Trophoblast cell (in vitro differentiated cells and primary cell): ENCODE data around the gene ANKMY1.

Source experiments
- DNase-seq, 2 donors: peaks; one replicate each; pipeline ENCODE4 v3.0.0-alpha.2; 2016
- H2AFZ ChIP-seq: 2 replicates; pipeline ENCODE4 v1.6.1; 2013; ENCODE audit warnings: low read length, moderate library complexity, mild to moderate bottlenecking; ENCODE audit not compliant: insufficient read depth, poor library complexity
- H2AK5ac ChIP-seq: 2 replicates; pipeline ENCODE4 v1.6.1; 2013; ENCODE audit warnings: mild to moderate bottlenecking, low read length
- H2BK120ac ChIP-seq: 2 replicates; pipeline ENCODE4 v1.6.1; 2013; ENCODE audit warnings: low read length, mild to moderate bottlenecking, moderate library complexity; ENCODE audit not compliant: insufficient read depth, poor library complexity
- H2BK12ac ChIP-seq: 2 replicates; pipeline ENCODE4 v1.6.1; 2013; ENCODE audit warnings: mild to moderate bottlenecking, low read length, moderate library complexity
- H2BK5ac ChIP-seq: 2 replicates; pipeline ENCODE4 v1.6.1; 2013; ENCODE audit warnings: low read length, low read depth, moderate library complexity, mild to moderate bottlenecking; ENCODE audit not compliant: poor library complexity
- H3K14ac ChIP-seq: 2 replicates; pipeline ENCODE4 v1.6.1; 2013; ENCODE audit warnings: mild to moderate bottlenecking, low read length
- H3K18ac ChIP-seq: 2 replicates; pipeline ENCODE4 v1.6.1; 2013; ENCODE audit warnings: mild to moderate bottlenecking, low read length
- H3K23ac ChIP-seq: 2 replicates; pipeline ENCODE4 v1.6.1; 2013; ENCODE audit warnings: low read length
- H3K27ac ChIP-seq: 2 replicates; pipeline ENCODE4 v1.5.1; 2013; ENCODE audit warnings: low read depth, mild to moderate bottlenecking, inconsistent platforms, low read length, moderate library complexity
- H3K27me3 ChIP-seq: 2 replicates; pipeline ENCODE4 v1.6.1; 2013; ENCODE audit warnings: inconsistent platforms, mild to moderate bottlenecking, low read length, moderate library complexity; ENCODE audit not compliant: insufficient read depth
- H3K36me3 ChIP-seq, 2 experiments: 1 replicate in 1 of 2; 2 replicates in 1 of 2; pipeline ENCODE4 v1.6.1; 2013; ENCODE audit warnings: low read length in 2 of 2, mild to moderate bottlenecking in 2 of 2, moderate library complexity in 1 of 2; ENCODE audit not compliant: insufficient read depth in 2 of 2, control insufficient read depth in 1 of 2
- H3K4ac ChIP-seq: 2 replicates; pipeline ENCODE4 v1.6.1; 2013; ENCODE audit warnings: low read depth, mild to moderate bottlenecking, low read length, moderate library complexity
- H3K4me1 ChIP-seq, 2 experiments: 1 replicate in 1 of 2; 2 replicates in 1 of 2; pipeline ENCODE4 v1.6.1; 2013; ENCODE audit warnings: low read length in 2 of 2, mild to moderate bottlenecking in 2 of 2, moderate library complexity in 1 of 2; ENCODE audit not compliant: insufficient read depth in 2 of 2, control insufficient read depth in 1 of 2
- H3K4me2 ChIP-seq: 2 replicates; pipeline ENCODE4 v1.6.1; 2013; ENCODE audit warnings: inconsistent platforms, mild to moderate bottlenecking, low read length, moderate library complexity
- H3K4me3 ChIP-seq: 2 replicates; pipeline ENCODE4 v1.5.1; 2013; ENCODE audit warnings: mild to moderate bottlenecking, low read depth, low read length, inconsistent platforms
- H3K79me1 ChIP-seq: one replicate; pipeline ENCODE4 v1.6.1; 2013; ENCODE audit warnings: low read length
- H3K79me2 ChIP-seq: 2 replicates; pipeline ENCODE4 v1.6.1; 2013; ENCODE audit warnings: low read length, mild to moderate bottlenecking; ENCODE audit not compliant: control insufficient read depth, insufficient read depth, poor library complexity
- H3K9ac ChIP-seq: 2 replicates; pipeline ENCODE4 v1.6.1; 2013; ENCODE audit warnings: mild to moderate bottlenecking, low read length
- H3K9me3 ChIP-seq: 2 replicates; pipeline ENCODE4 v1.6.1; 2013; ENCODE audit warnings: low read depth, mild to moderate bottlenecking, control low read depth, inconsistent platforms, low read length; ENCODE audit not compliant: insufficient read depth
- H4K12ac ChIP-seq: 2 replicates; pipeline ENCODE4 v1.6.1; 2013; ENCODE audit warnings: low read depth, mild to moderate bottlenecking, low read length, moderate library complexity
- H4K8ac ChIP-seq: 2 replicates; pipeline ENCODE4 v1.6.1; 2013; ENCODE audit warnings: low read depth, mild to moderate bottlenecking, low read length, moderate library complexity
- H4K91ac ChIP-seq: one replicate; pipeline ENCODE4 v1.6.1; 2013; ENCODE audit warnings: low read depth, mild to moderate bottlenecking, low read length, moderate library complexity
- WGBS: extraction: QIAGEN DNeasy Blood & Tissue Kit; methylation state at CpG from one replicate; pipeline ENCODE4 v1.1.7; 2013; ENCODE audit warnings: missing lambda C conversion rate; ENCODE audit not compliant: insufficient read length, insufficient coverage; ENCODE audit errors: extremely low coverage; 5-methylcytosine and 5-hydroxymethylcytosine counted together

Gene ANKMY1

GRCh38 chr2:240566203-240567136, 8.7 kb upstream of the ANKMY1 start:
- Histone ChIP-seq H3K18ac (peak overlapping the region; percentile 37), H2BK12ac (peak overlapping the region; percentile 20), H3K4me3 (no peak overlapping the region), H3K79me1 (peaks cover 13% of the 10 kb centered on the region), H3K27ac (peak overlapping the region; percentile 26), H3K79me2 (no peaks in the 10 kb centered on the region), H3K27me3 (no peaks in the 10 kb centered on the region), H3K14ac (peak overlapping the region; percentile 54), H2BK5ac (peak overlapping the region; percentile 25), H4K8ac (peak overlapping the region; percentile 78), H3K36me3 (no peaks in the 10 kb centered on the region), H3K4me1 (peaks cover 28 to 39% of the 10 kb centered on the region in 2 experiments), H3K4me2 (peak overlapping the region; percentile 49), H3K4ac (peak overlapping the region; percentile 14), H3K9me3 (no peaks in the 10 kb centered on the region), H2AFZ (peak overlapping the region; percentile 83), H3K9ac (peak overlapping the region; percentile 16), H4K91ac (peak overlapping the region; percentile 60), H3K23ac (no peak overlapping the region), H2AK5ac (peak overlapping the region; percentile 42), H2BK120ac (peak overlapping the region; percentile 55), H4K12ac (peak overlapping the region; percentile 43)
- peak; percentile 48 to 83 for DNase-seq
- no CpG with 5 or more reads among the region's 53 CpGs for WGBS

GRCh38 chr2:240565333-240566202, 7.8 kb upstream of the ANKMY1 start:
- Histone ChIP-seq H3K4ac (peak overlapping the region; percentile 14), H3K9me3 (no peaks in the 10 kb centered on the region), H2BK12ac (peak overlapping the region; percentile 20), H2AFZ (peak overlapping the region; percentile 83), H2AK5ac (peak overlapping the region; percentile 42), H4K8ac (peak overlapping the region; percentile 78), H3K27me3 (no peaks in the 10 kb centered on the region), H3K4me2 (peak overlapping the region; percentile 6), H3K18ac (peak overlapping the region; percentile 37), H3K4me1 (peaks cover 28 to 40% of the 10 kb centered on the region in 2 experiments), H3K27ac (peak overlapping the region; percentile 26), H3K9ac (peak overlapping the region; percentile 16), H3K4me3 (no peak overlapping the region), H4K12ac (peak overlapping the region; percentile 14), H3K14ac (no peak overlapping the region), H3K79me2 (peaks cover 4% of the 10 kb centered on the region), H4K91ac (peak overlapping the region; percentile 60), H3K36me3 (no peaks in the 10 kb centered on the region), H3K79me1 (peaks cover 18% of the 10 kb centered on the region), H3K23ac (no peak overlapping the region), H2BK120ac (peak overlapping the region; percentile 55), H2BK5ac (peak overlapping the region; percentile 25)
- peak; percentile 93 to 94 for DNase-seq
- no CpG with 5 or more reads among the region's 26 CpGs for WGBS

- Histone ChIP-seq H2BK12ac (no peak overlapping the region), H3K23ac (no peak overlapping the region), H2AK5ac (no peak overlapping the region), H3K9me3 (no peaks in the 10 kb centered on the region), H2AFZ (no peak overlapping the region), H4K8ac (no peak overlapping the region), H3K14ac (no peak overlapping the region), H3K79me1 (peaks cover 22% of the 10 kb centered on the region), H3K4me1 (peaks cover 28 to 35% of the 10 kb centered on the region in 2 experiments), H2BK120ac (no peak overlapping the region), H3K79me2 (peaks cover 5% of the 10 kb centered on the region), H3K27ac (no peak overlapping the region), H3K9ac (no peak overlapping the region), H3K18ac (no peak overlapping the region), H3K27me3 (no peaks in the 10 kb centered on the region), H3K4me3 (no peak overlapping the region), H4K12ac (no peak overlapping the region), H2BK5ac (no peak overlapping the region), H3K4ac (no peak overlapping the region), H3K36me3 (no peaks in the 10 kb centered on the region), H3K4me2 (no peak overlapping the region), H4K91ac (no peak overlapping the region)
- no CpG with 5 or more reads among the region's 10 CpGs for WGBS
- peak in 1 of 2 donors; percentile 2 for DNase-seq
Measured at GRCh38 chr2:240564561-240565332, 7.0 kb upstream of the ANKMY1 start.
